ENCODE results near the gene ANXA6.

ANXA6 gene

GRCh38 chr5:151062405-151063141 lies 95.0 kb downstream of the ANXA6 start:
- Histone ChIP-seq H3K4me3 (ENCODE audit: low read depth, low read length) (no peak overlapping the region), H3K4me1 (ENCODE audit: control insufficient read depth, insufficient read depth, low read length) (no peaks in the 10 kb centered on the region), H3K9me3 (ENCODE audit: control insufficient read depth, insufficient read depth, low read length) (no peaks in the 10 kb centered on the region), H3K36me3 (ENCODE audit: control insufficient read depth, insufficient read depth, low read length) (no peaks in the 10 kb centered on the region), H3K9ac (ENCODE audit: low read depth, low read length) (no peak overlapping the region), H3K27me3 (ENCODE audit: control insufficient read depth, insufficient read depth, low read length) (no peaks in the 10 kb centered on the region)

- Histone ChIP-seq H3K9ac (ENCODE audit: low read depth, low read length) (no peak overlapping the region), H3K4me3 (ENCODE audit: low read depth, low read length) (no peak overlapping the region), H3K9me3 (ENCODE audit: control insufficient read depth, insufficient read depth, low read length) (no peaks in the 10 kb centered on the region), H3K36me3 (ENCODE audit: control insufficient read depth, insufficient read depth, low read length) (no peaks in the 10 kb centered on the region), H3K4me1 (ENCODE audit: control insufficient read depth, insufficient read depth, low read length) (no peaks in the 10 kb centered on the region), H3K27me3 (ENCODE audit: control insufficient read depth, insufficient read depth, low read length) (no peaks in the 10 kb centered on the region)
These were observed 96.8 kb downstream of the ANXA6 start for GRCh38 chr5:151060742-151061141.

DNA sequence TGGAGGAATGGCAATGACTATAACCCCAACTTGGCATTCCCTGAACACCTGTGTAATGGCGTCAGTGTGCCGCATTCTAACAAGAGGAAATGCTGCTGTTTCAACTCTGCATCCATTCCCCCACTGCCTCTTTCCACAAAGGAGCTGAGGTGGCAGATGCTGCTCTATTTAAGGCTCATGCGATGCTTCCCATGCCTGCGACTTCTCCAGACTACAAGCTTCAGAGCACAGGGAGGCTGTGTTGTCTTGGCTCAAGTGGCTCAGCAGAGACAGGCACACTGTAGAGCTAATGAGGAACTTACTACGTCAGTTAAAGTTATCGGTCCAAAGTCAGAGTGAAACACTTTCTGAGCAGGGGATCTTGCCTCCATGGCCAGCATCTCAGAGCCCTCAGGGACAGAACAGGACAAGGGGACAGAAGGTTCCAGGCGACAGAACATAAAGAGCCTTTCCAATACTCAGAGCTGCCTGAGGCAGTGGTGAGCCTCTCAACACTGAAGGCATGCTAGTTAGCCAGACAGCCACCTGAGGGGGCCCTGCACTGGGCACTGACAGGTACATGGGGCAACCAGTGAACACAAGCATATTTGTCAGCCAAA lies 98.6 kb downstream of the ANXA6 start:
- H3K27me3 ChIP-seq (ENCODE audit: control insufficient read depth, insufficient read depth, low read length), result no peaks in the 10 kb centered on the region
- no peak overlapping the region for H3K9ac ChIP-seq (ENCODE audit: low read depth, low read length)
- peaks cover 4% of the 10 kb centered on the region for H3K36me3 ChIP-seq (ENCODE audit: control insufficient read depth, insufficient read depth, low read length)
- no peaks in the 10 kb centered on the region for H3K9me3 ChIP-seq (ENCODE audit: control insufficient read depth, insufficient read depth, low read length)
- H3K4me1 ChIP-seq (ENCODE audit: control insufficient read depth, insufficient read depth, low read length), result no peaks in the 10 kb centered on the region
- no peak overlapping the region for H3K4me3 ChIP-seq (ENCODE audit: low read depth, low read length)

GRCh38 chr5:151058301-151058700 lies 99.3 kb downstream of the ANXA6 start:
- H3K4me1 ChIP-seq (ENCODE audit: control insufficient read depth, insufficient read depth, low read length), result no peaks in the 10 kb centered on the region
- H3K9ac ChIP-seq (ENCODE audit: low read depth, low read length), result no peak overlapping the region
- no peak overlapping the region for H3K4me3 ChIP-seq (ENCODE audit: low read depth, low read length)
- H3K27me3 ChIP-seq (ENCODE audit: control insufficient read depth, insufficient read depth, low read length), result no peaks in the 10 kb centered on the region
- peaks cover 4% of the 10 kb centered on the region for H3K36me3 ChIP-seq (ENCODE audit: control insufficient read depth, insufficient read depth, low read length)
- H3K9me3 ChIP-seq (ENCODE audit: control insufficient read depth, insufficient read depth, low read length), result no peaks in the 10 kb centered on the region

GRCh38 chr5:151056379-151057325 lies 100.9 kb downstream of the ANXA6 start:
- Histone ChIP-seq H3K27me3 (ENCODE audit: control insufficient read depth, insufficient read depth, low read length) (no peaks in the 10 kb centered on the region), H3K9ac (ENCODE audit: low read depth, low read length) (no peak overlapping the region), H3K4me1 (ENCODE audit: control insufficient read depth, insufficient read depth, low read length) (no peaks in the 10 kb centered on the region), H3K4me3 (ENCODE audit: low read depth, low read length) (no peak overlapping the region), H3K36me3 (ENCODE audit: control insufficient read depth, insufficient read depth, low read length) (peaks cover 4% of the 10 kb centered on the region), H3K9me3 (ENCODE audit: control insufficient read depth, insufficient read depth, low read length) (no peaks in the 10 kb centered on the region)

- no peaks in the 10 kb centered on the region for H3K4me1 ChIP-seq (ENCODE audit: control insufficient read depth, insufficient read depth, low read length)
- H3K9ac ChIP-seq (ENCODE audit: low read depth, low read length), result no peak overlapping the region
- no peaks in the 10 kb centered on the region for H3K9me3 ChIP-seq (ENCODE audit: control insufficient read depth, insufficient read depth, low read length)
- peaks cover 4% of the 10 kb centered on the region for H3K36me3 ChIP-seq (ENCODE audit: control insufficient read depth, insufficient read depth, low read length)
- H3K4me3 ChIP-seq (ENCODE audit: low read depth, low read length), result no peak overlapping the region
- no peaks in the 10 kb centered on the region for H3K27me3 ChIP-seq (ENCODE audit: control insufficient read depth, insufficient read depth, low read length)
These were observed 102.2 kb downstream of the ANXA6 start for GRCh38 chr5:151055336-151055735.

DNA sequence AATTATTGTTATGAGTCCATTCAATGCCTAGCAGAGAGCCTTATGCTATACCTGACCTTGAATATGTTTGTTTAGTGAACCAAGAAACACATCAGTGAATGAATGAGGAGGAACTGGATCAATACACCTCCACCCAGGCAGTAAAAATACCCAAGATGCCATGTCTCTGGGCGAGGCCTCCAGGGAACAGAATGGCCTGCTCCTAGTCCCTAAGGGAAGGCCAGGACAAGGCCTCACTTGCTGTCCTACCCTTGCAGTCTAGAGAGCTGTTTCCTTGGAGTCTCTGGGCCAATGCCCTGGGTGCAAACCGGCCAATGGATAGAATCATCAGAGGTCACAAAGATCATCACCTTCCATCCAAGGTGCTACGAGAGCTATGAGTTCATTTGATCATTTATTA lies 102.9 kb downstream of the ANXA6 start:
- Histone ChIP-seq H3K9ac (ENCODE audit: low read depth, low read length) (no peak overlapping the region), H3K4me1 (ENCODE audit: control insufficient read depth, insufficient read depth, low read length) (no peaks in the 10 kb centered on the region), H3K4me3 (ENCODE audit: low read depth, low read length) (no peak overlapping the region), H3K36me3 (ENCODE audit: control insufficient read depth, insufficient read depth, low read length) (peaks cover 4% of the 10 kb centered on the region), H3K27me3 (ENCODE audit: control insufficient read depth, insufficient read depth, low read length) (no peaks in the 10 kb centered on the region), H3K9me3 (ENCODE audit: control insufficient read depth, insufficient read depth, low read length) (no peaks in the 10 kb centered on the region)

DNA sequence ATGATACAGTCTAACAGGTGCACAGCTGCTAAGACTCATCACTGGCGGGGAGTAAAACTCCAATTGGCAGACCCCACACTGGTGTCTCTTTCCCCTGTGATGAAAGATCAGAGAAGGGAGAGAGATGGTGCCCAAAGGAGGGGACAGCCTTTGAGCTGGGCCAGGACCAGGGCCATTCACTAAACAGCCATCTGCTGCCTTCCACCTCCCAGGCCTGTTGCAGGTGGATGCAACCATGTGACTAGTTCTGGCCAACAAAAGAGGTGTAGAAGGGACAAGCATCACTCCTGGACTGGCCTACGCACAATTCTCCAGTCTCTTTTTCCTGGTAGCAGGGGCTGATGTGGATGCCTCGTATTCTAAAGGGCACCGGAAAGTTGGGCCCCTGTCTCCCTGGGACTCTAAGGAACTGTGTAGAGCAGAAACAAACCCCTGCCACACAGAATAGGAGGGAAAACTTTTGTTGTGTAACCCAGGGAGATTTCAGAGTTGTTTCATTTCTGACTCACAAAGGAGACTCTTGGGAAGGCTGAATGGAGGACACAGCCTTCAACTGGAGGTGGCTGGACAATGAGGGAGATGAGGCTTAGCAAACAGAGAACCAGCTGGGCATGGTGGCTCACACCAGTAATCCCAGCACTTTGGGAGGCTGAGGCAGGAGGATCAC lies 103.7 kb downstream of the ANXA6 start:
- Histone ChIP-seq H3K9me3 (ENCODE audit: control insufficient read depth, insufficient read depth, low read length) (no peaks in the 10 kb centered on the region), H3K9ac (ENCODE audit: low read depth, low read length) (no peak overlapping the region), H3K4me3 (ENCODE audit: low read depth, low read length) (no peak overlapping the region), H3K27me3 (ENCODE audit: control insufficient read depth, insufficient read depth, low read length) (no peaks in the 10 kb centered on the region), H3K36me3 (ENCODE audit: control insufficient read depth, insufficient read depth, low read length) (peaks cover 4% of the 10 kb centered on the region), H3K4me1 (ENCODE audit: control insufficient read depth, insufficient read depth, low read length) (no peaks in the 10 kb centered on the region)

DNA sequence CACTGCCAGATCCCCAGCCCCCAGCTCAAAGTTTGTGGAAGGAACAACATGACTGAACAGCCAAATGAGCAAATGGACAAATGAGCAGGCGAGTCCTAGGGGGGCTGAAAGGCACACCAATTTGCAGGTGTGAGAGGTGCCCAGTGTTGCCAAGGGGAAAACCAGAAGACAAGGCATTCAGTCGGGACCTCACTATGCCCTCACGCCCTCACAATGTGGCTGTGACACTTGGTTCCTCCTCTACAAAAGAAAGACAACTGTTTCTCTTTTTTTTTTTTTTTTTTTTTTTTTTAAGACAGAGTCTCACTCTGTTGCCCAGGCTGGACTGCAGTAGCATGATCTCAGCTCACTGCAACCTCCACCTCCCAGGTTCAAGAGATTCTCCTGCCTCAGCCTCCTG lies 104.7 kb downstream of the ANXA6 start:
- Histone ChIP-seq H3K4me1 (ENCODE audit: control insufficient read depth, insufficient read depth, low read length) (no peaks in the 10 kb centered on the region), H3K9ac (ENCODE audit: low read depth, low read length) (no peak overlapping the region), H3K9me3 (ENCODE audit: control insufficient read depth, insufficient read depth, low read length) (no peaks in the 10 kb centered on the region), H3K36me3 (ENCODE audit: control insufficient read depth, insufficient read depth, low read length) (peaks cover 4% of the 10 kb centered on the region), H3K27me3 (ENCODE audit: control insufficient read depth, insufficient read depth, low read length) (no peaks in the 10 kb centered on the region), H3K4me3 (ENCODE audit: low read depth, low read length) (no peak overlapping the region)

- Histone ChIP-seq H3K36me3 (ENCODE audit: control insufficient read depth, insufficient read depth, low read length) (peaks cover 4% of the 10 kb centered on the region), H3K4me1 (ENCODE audit: control insufficient read depth, insufficient read depth, low read length) (no peaks in the 10 kb centered on the region), H3K4me3 (ENCODE audit: low read depth, low read length) (no peak overlapping the region), H3K9ac (ENCODE audit: low read depth, low read length) (no peak overlapping the region), H3K9me3 (ENCODE audit: control insufficient read depth, insufficient read depth, low read length) (no peaks in the 10 kb centered on the region), H3K27me3 (ENCODE audit: control insufficient read depth, insufficient read depth, low read length) (no peaks in the 10 kb centered on the region)
These were observed 105.5 kb downstream of the ANXA6 start for GRCh38 chr5:151051931-151052608.
